H9 (cell line): Measurements from ENCODE around the gene EBP. TPM values are rescaled to one million over a fixed set of nuclear protein-coding genes. Genes with fewer than 3 reads are reported as not detected.
"Not testable (repeated sequence)": the region's sequence is repeated elsewhere in the genome, so short reads cannot be mapped to it uniquely, and the experiment has no call there.

ENCODE experiments used
- DNase-seq: peaks from one replicate; pipeline ENCODE4 v3.0.0-alpha.2; 2017
- H2AFZ ChIP-seq: one replicate; pipeline ENCODE4 v1.6.1; 2013; ENCODE audit warnings: mild to moderate bottlenecking, low read length, control low read depth, moderate library complexity
- H2AK5ac ChIP-seq: 2 replicates; pipeline ENCODE4 v1.6.1; 2013; ENCODE audit warnings: low read length, control low read depth, mixed read lengths; ENCODE audit not compliant: insufficient read length
- H2BK120ac ChIP-seq: one replicate; pipeline ENCODE4 v1.6.1; 2013; ENCODE audit warnings: low read depth, mild to moderate bottlenecking, low read length, control low read depth, inconsistent platforms; ENCODE audit not compliant: poor library complexity, severe bottlenecking
- H2BK12ac ChIP-seq: 2 replicates; pipeline ENCODE4 v1.6.1; 2013; ENCODE audit warnings: low read length, control low read depth, mixed read lengths, low read depth; ENCODE audit not compliant: insufficient read length
- H2BK15ac ChIP-seq: 2 replicates; pipeline ENCODE4 v1.6.1; 2013; ENCODE audit warnings: low read depth, low read length, control low read depth
- H2BK20ac ChIP-seq: one replicate; pipeline ENCODE4 v1.6.1; 2013; ENCODE audit warnings: low read depth, mild to moderate bottlenecking, low read length, control low read depth, inconsistent platforms; ENCODE audit not compliant: poor library complexity, severe bottlenecking
- H2BK5ac ChIP-seq: 2 replicates; pipeline ENCODE4 v1.6.1; 2013; ENCODE audit warnings: low read length, control low read depth, mixed read lengths; ENCODE audit not compliant: insufficient read length
- H3K14ac ChIP-seq: 2 replicates; pipeline ENCODE4 v1.6.1; 2013; ENCODE audit warnings: low read length, control low read depth; ENCODE audit not compliant: insufficient read depth
- H3K18ac ChIP-seq: 2 replicates; pipeline ENCODE4 v1.6.1; 2013; ENCODE audit warnings: low read depth, mild to moderate bottlenecking, mixed read lengths, low read length, control low read depth; ENCODE audit not compliant: insufficient read length
- H3K23ac ChIP-seq: 2 replicates; pipeline ENCODE4 v1.6.1; 2013; ENCODE audit warnings: low read length, control low read depth, mixed read lengths, low read depth; ENCODE audit not compliant: insufficient read length
- H3K23me2 ChIP-seq: 2 replicates; pipeline ENCODE4 v1.6.1; 2013; ENCODE audit warnings: low read depth, mild to moderate bottlenecking, mixed read lengths, low read length, control low read depth; ENCODE audit not compliant: insufficient read length, poor library complexity, severe bottlenecking
- H3K27ac ChIP-seq: 2 replicates; pipeline ENCODE4 v1.5.1; 2013; ENCODE audit warnings: low read length, control low read depth, mixed read lengths, low read depth; ENCODE audit not compliant: insufficient read length
- H3K27me3 ChIP-seq: 2 replicates; pipeline ENCODE4 v1.6.1; 2013; ENCODE audit warnings: low read length, control low read depth, inconsistent platforms; ENCODE audit not compliant: insufficient read depth
- H3K4ac ChIP-seq: 2 replicates; pipeline ENCODE4 v1.6.1; 2013; ENCODE audit warnings: low read depth, mild to moderate bottlenecking, control low read depth, inconsistent platforms, low read length, moderate library complexity
- H3K4me1 ChIP-seq: 2 replicates; pipeline ENCODE4 v1.6.1; 2013; ENCODE audit warnings: low read length, control low read depth, inconsistent platforms; ENCODE audit not compliant: insufficient read depth
- H3K4me2 ChIP-seq: 2 replicates; pipeline ENCODE4 v1.6.1; 2013; ENCODE audit warnings: low read length, control low read depth, mixed read lengths; ENCODE audit not compliant: insufficient read length, insufficient read depth
- H3K56ac ChIP-seq: 2 replicates; pipeline ENCODE4 v1.6.1; 2013; ENCODE audit warnings: low read depth, mild to moderate bottlenecking, mixed read lengths, low read length, control low read depth; ENCODE audit not compliant: insufficient read length
- H3K79me1 ChIP-seq: 2 replicates; pipeline ENCODE4 v1.6.1; 2013; ENCODE audit warnings: low read depth, mild to moderate bottlenecking, moderate library complexity, low read length, control low read depth, inconsistent platforms; ENCODE audit not compliant: insufficient read depth, poor library complexity, severe bottlenecking
- H3K79me2 ChIP-seq: 2 replicates; pipeline ENCODE4 v1.6.1; 2013; ENCODE audit warnings: low read length, control low read depth, inconsistent platforms; ENCODE audit not compliant: insufficient read depth
- H3K9ac ChIP-seq: 2 replicates; pipeline ENCODE4 v1.6.1; 2013; ENCODE audit warnings: low read length, control low read depth, mixed read lengths; ENCODE audit not compliant: insufficient read length; ENCODE audit errors: extremely low read depth
- H3K9me3 ChIP-seq: one replicate; pipeline ENCODE4 v1.6.1; 2013; ENCODE audit warnings: low read depth, low read length, inconsistent platforms; ENCODE audit not compliant: control insufficient read depth
- H3T11ph ChIP-seq: one replicate; pipeline ENCODE4 v1.6.1; 2013; ENCODE audit warnings: mild to moderate bottlenecking, low read length, control low read depth, inconsistent platforms
- H4K20me1 ChIP-seq: one replicate; pipeline ENCODE4 v1.6.1; 2013; ENCODE audit not compliant: control insufficient read depth, insufficient read length, insufficient read depth
- H4K5ac ChIP-seq: 2 replicates; pipeline ENCODE4 v1.6.1; 2013; ENCODE audit warnings: low read depth, mild to moderate bottlenecking, mixed read lengths, low read length, control low read depth; ENCODE audit not compliant: insufficient read length
- H4K8ac ChIP-seq: replicated peaks from 2 replicates; pipeline ENCODE4 v1.6.1; 2013; ENCODE audit warnings: low read length, control low read depth, mixed read lengths, low read depth; ENCODE audit not compliant: insufficient read length
- H4K91ac ChIP-seq: 2 replicates; pipeline ENCODE4 v1.6.1; 2013; ENCODE audit warnings: low read depth, mild to moderate bottlenecking, moderate library complexity, mixed read lengths, low read length, control low read depth; ENCODE audit not compliant: insufficient read length
- H3K27ac Mint-ChIP-seq, 3 experiments: 2 replicates in 2 of 3; 3 replicates in 1 of 3; pipeline ENCODE4 v1.8.0; 2020 to 2021; ENCODE audit warnings: mixed read lengths in 3 of 3, mild to moderate bottlenecking in 1 of 3, moderate library complexity in 1 of 3
- H3K27me3 Mint-ChIP-seq: 2 replicates; pipeline ENCODE4 v1.8.0; 2021; ENCODE audit warnings: low read depth, mild to moderate bottlenecking, moderate library complexity, mixed read lengths
- H3K36me3 Mint-ChIP-seq, 3 experiments: 2 replicates in 2 of 3; 3 replicates in 1 of 3; pipeline ENCODE4 v1.8.0; 2020 to 2021; ENCODE audit warnings: low read depth in 3 of 3, mixed read lengths in 3 of 3; ENCODE audit not compliant: insufficient read depth in 1 of 3
- H3K4me1 Mint-ChIP-seq, 2 experiments: 2 replicates each; pipeline ENCODE4 v1.8.0; 2020; ENCODE audit warnings: mixed read lengths in 2 of 2
- H3K4me3 Mint-ChIP-seq, 2 experiments: 2 replicates in 1 of 2; 3 replicates in 1 of 2; pipeline ENCODE4 v1.8.0; 2020 to 2021; ENCODE audit warnings: mild to moderate bottlenecking in 2 of 2, mixed read lengths in 2 of 2, moderate library complexity in 1 of 2
- H3K9me3 Mint-ChIP-seq, 2 experiments: 2 replicates in 1 of 2; 3 replicates in 1 of 2; pipeline ENCODE4 v1.8.0; 2020; ENCODE audit warnings: mild to moderate bottlenecking in 2 of 2, mixed read lengths in 2 of 2, moderate library complexity in 1 of 2
- WGBS: extraction: QIAGEN DNeasy Blood & Tissue Kit; methylation state at CpG from one replicate; pipeline ENCODE4 v1.1.7; 2013; ENCODE audit warnings: missing lambda C conversion rate, low lambda C conversion rate, mixed read lengths; ENCODE audit not compliant: insufficient read length; ENCODE audit errors: extremely low coverage; 5-methylcytosine and 5-hydroxymethylcytosine counted together
- total RNA-seq: library from RNA; stranded (reverse); gene quantifications from 2 replicates; pipeline ENCODE4 v1.2.1, GENCODE V29; 2021
- TF ChIP-seq, protein P1 (sequence below): fragments of 200-600 bp; sonication (generic); conservative IDR thresholded peaks from 3 replicates; pipeline ENCODE4 v1.8.0; 2021; ENCODE audit warnings: antibody characterized with exemption, mild to moderate bottlenecking

Gene EBP
- total RNA-seq, 1 experiment from 2014 or later = 117 TPM

DNA sequence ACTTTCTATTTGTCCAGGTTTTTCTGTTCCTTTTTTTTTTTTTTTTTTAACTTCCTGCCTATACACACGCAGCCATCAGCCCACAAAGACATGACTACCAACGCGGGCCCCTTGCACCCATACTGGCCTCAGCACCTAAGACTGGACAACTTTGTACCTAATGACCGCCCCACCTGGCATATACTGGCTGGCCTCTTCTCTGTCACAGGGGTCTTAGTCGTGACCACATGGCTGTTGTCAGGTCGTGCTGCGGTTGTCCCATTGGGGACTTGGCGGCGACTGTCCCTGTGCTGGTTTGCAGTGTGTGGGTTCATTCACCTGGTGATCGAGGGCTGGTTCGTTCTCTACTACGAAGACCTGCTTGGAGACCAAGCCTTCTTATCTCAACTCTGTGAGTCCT, 2.1 kb downstream of the EBP start:
- Histone ChIP-seq H4K91ac (no peak overlapping the region), H3K23me2 (no peaks in the 10 kb centered on the region), H2BK15ac (no peak overlapping the region), H3T11ph (no peak overlapping the region), H4K5ac (no peak overlapping the region), H2BK5ac (no peak overlapping the region), H2BK12ac (no peak overlapping the region), H4K20me1 (no peaks in the 10 kb centered on the region), H3K9me3 (peaks cover 38% of the 10 kb centered on the region), H3K4me1 (no peaks in the 10 kb centered on the region), H3K4me2 (peak overlapping the region; percentile 29), H3K56ac (no peak overlapping the region), H3K27ac (no peak overlapping the region), H3K18ac (no peak overlapping the region), H3K27me3 (no peaks in the 10 kb centered on the region), H3K9ac (no peak overlapping the region), H2BK20ac (no peak overlapping the region), H4K8ac (no peak overlapping the region), H3K23ac (no peak overlapping the region), H3K79me2 (no peaks in the 10 kb centered on the region; the same call in 1 of the 2 replicates), H3K14ac (no peak overlapping the region), H2AFZ (no peak overlapping the region), H2AK5ac (no peak overlapping the region), H3K79me1 (no peaks in the 10 kb centered on the region), H2BK120ac (no peak overlapping the region), H3K4ac (no peak overlapping the region)
- DNase-seq = no peak
- H3K4me3 Mint-ChIP-seq = peak overlapping the region; percentile 38 to 65
- H3K36me3 Mint-ChIP-seq = peaks cover 22 to 47% (median 43%) of the 10 kb centered on the region in 3 experiments
- no CpG with 5 or more reads among the region's 12 CpGs for WGBS
- peaks cover 8 to 11% of the 10 kb centered on the region in 2 experiments; a peak in 3 of 4 replicates for H3K4me1 Mint-ChIP-seq
- no peaks in the 10 kb centered on the region for H3K27me3 Mint-ChIP-seq
- H3K9me3 Mint-ChIP-seq = peaks cover 54 to 65% of the 10 kb centered on the region in 2 experiments
- peak overlapping the region in 1 of 3 experiments; percentile 74; a peak in 2 of 7 replicates for H3K27ac Mint-ChIP-seq
- TF ChIP-seq, protein P1, sequence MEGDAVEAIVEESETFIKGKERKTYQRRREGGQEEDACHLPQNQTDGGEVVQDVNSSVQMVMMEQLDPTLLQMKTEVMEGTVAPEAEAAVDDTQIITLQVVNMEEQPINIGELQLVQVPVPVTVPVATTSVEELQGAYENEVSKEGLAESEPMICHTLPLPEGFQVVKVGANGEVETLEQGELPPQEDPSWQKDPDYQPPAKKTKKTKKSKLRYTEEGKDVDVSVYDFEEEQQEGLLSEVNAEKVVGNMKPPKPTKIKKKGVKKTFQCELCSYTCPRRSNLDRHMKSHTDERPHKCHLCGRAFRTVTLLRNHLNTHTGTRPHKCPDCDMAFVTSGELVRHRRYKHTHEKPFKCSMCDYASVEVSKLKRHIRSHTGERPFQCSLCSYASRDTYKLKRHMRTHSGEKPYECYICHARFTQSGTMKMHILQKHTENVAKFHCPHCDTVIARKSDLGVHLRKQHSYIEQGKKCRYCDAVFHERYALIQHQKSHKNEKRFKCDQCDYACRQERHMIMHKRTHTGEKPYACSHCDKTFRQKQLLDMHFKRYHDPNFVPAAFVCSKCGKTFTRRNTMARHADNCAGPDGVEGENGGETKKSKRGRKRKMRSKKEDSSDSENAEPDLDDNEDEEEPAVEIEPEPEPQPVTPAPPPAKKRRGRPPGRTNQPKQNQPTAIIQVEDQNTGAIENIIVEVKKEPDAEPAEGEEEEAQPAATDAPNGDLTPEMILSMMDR = no peak

DNA sequence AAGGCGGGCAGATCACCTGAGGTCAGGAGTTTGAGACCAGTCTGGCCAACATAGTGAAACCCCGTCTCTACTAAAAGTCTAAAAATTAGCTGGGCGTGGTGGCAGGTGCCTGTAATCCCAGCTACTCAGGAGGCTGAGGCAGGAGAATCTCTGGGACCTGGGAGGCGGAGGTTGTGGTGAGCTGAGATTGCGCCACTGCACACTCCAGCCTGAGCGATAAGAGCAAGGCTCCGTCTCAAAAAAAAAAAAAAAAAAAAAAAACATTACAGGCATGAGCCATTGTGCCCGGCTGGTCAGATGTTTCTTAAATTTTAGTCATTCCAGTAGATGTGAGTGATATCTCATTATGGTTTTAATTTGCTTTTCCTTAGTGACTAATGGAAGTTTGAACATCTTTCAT, 4.2 kb downstream of the EBP start:
- DNase-seq, H3K4me1 ChIP-seq, H3T11ph ChIP-seq, H3K4me1 Mint-ChIP-seq, H3K56ac ChIP-seq, H2BK5ac ChIP-seq, H2AFZ ChIP-seq, H3K27ac Mint-ChIP-seq, H3K27me3 ChIP-seq, H3K4me2 ChIP-seq, H2BK120ac ChIP-seq, H3K79me1 ChIP-seq, H4K20me1 ChIP-seq, H3K4ac ChIP-seq, H3K18ac ChIP-seq, H2BK12ac ChIP-seq, H3K23me2 ChIP-seq, H3K27me3 Mint-ChIP-seq, H4K8ac ChIP-seq, H2AK5ac ChIP-seq, H3K4me3 Mint-ChIP-seq, H4K91ac ChIP-seq, H3K14ac ChIP-seq, H2BK15ac ChIP-seq, H3K23ac ChIP-seq, H2BK20ac ChIP-seq, H3K9ac ChIP-seq, H3K27ac ChIP-seq, H4K5ac ChIP-seq, H3K79me2 ChIP-seq: not testable (repeated sequence)
- H3K9me3 ChIP-seq = peaks cover 31% of the 10 kb centered on the region
- peaks cover 58 to 59% of the 10 kb centered on the region in 2 experiments for H3K9me3 Mint-ChIP-seq
- no CpG with 5 or more reads among the region's 8 CpGs for WGBS
- H3K36me3 Mint-ChIP-seq = peaks cover 22 to 57% (median 42%) of the 10 kb centered on the region in 3 experiments
